NT2/D1 (cell line): ENCODE data around the gene CMTM6.
"Not testable (repeated sequence)": the region's sequence is repeated elsewhere in the genome, so short reads cannot be mapped to it uniquely, and the experiment has no call there.

ENCODE experiments used
- SUZ12 ChIP-seq: IDR thresholded peaks from 2 replicates; pipeline ENCODE4 v1.6.1; 2011; ENCODE audit not compliant: insufficient read length, insufficient read depth; ENCODE audit errors: extremely low read depth
- YY1 ChIP-seq: IDR thresholded peaks from 2 replicates; pipeline ENCODE4 v1.6.1; 2011; ENCODE audit not compliant: insufficient read length, insufficient read depth

GRCh38 chr3:32462191-32462986, 40.3 kb downstream of the CMTM6 start:
- not testable (repeated sequence) for TF ChIP-seq SUZ12, YY1
